Esophagus squamous epithelium (tissue), 5 donors: ENCODE data around the gene KRTAP16-1. TPM values are rescaled to one million over a fixed set of nuclear protein-coding genes. Genes with fewer than 3 reads are reported as not detected.

Source experiments
- DNase-seq: peaks from one replicate; lab custom pipeline; 2025; lab: John Stamatoyannopoulos, UW
- H3K27ac ChIP-seq, 4 donors: fragments of 200-600 bp; sonication (generic); one replicate each; pipeline ENCODE4 v1.5.1; 2016 to 2019; ENCODE audit warnings: mild to moderate bottlenecking in 1 of 4
- H3K27me3 ChIP-seq, 4 donors: fragments of 200-600 bp; sonication (generic); 1 replicate in 3 of 4; 2 replicates in 1 of 4; pipeline versions ENCODE4 v1.5.1 to v1.6.0; 2017 to 2021; ENCODE audit warnings: antibody characterized with exemption in 1 of 4
- H3K36me3 ChIP-seq, 3 donors: fragments of 200-600 bp; sonication (generic); one replicate each; pipeline ENCODE4 v1.5.1; 2016 to 2019
- H3K4me1 ChIP-seq, 3 donors: fragments of 200-600 bp; sonication (generic); one replicate each; pipeline ENCODE4 v1.5.1; 2017 to 2019
- H3K4me3 ChIP-seq, 4 donors: fragments of 200-600 bp; sonication (generic); 1 replicate in 3 of 4; 2 replicates in 1 of 4; pipeline ENCODE4 v1.5.1; 2016 to 2019; ENCODE audit warnings: mild to moderate bottlenecking in 2 of 4, moderate library complexity in 1 of 4
- H3K9me3 ChIP-seq, 3 donors: fragments of 200-600 bp; sonication (generic); one replicate each; pipeline ENCODE4 v1.5.1; 2016 to 2019
- POLR2A ChIP-seq, 4 donors: fragments of 450-650 bp; IDR thresholded peaks; one replicate each; pipeline ENCODE4 v1.6.1; 2017; ENCODE audit warnings: antibody characterized with exemption in 4 of 4, mild to moderate bottlenecking in 4 of 4, moderate library complexity in 3 of 4
- WGBS, 2 donors: methylation state at CpG; one replicate each; pipeline ENCODE4 v1.1.5; 2018; 5-methylcytosine and 5-hydroxymethylcytosine counted together
- intact Hi-C: fragments of 100-400 bp; cut with DNase I; formaldehyde crosslinking; loops from one replicate; pipeline ENCODE4 v1.15.0; 2022
- total RNA-seq, 4 donors: library from RNA; depleted of rRNA; stranded (reverse); fragments of >200 nt; gene quantifications; one replicate each; pipeline ENCODE4 v1.1.0, GENCODE V29; 2016
- TF ChIP-seq, protein P1 (sequence below), 6 experiments: fragments of 450-650 bp in 4 of 6; fragments of 200-600 bp in 2 of 6; sonication (generic) in 2 of 6; IDR thresholded peaks; one replicate each; pipeline ENCODE4 v1.5.1; 2016 to 2019; ENCODE audit warnings: antibody characterized with exemption in 6 of 6, mild to moderate bottlenecking in 4 of 6, moderate library complexity in 4 of 6
- donor health status: DM: yes; HTN: yes; CAD: no.

Gene KRTAP16-1
- total RNA-seq, 4 donors from 2014 or later = not detected

DNA sequence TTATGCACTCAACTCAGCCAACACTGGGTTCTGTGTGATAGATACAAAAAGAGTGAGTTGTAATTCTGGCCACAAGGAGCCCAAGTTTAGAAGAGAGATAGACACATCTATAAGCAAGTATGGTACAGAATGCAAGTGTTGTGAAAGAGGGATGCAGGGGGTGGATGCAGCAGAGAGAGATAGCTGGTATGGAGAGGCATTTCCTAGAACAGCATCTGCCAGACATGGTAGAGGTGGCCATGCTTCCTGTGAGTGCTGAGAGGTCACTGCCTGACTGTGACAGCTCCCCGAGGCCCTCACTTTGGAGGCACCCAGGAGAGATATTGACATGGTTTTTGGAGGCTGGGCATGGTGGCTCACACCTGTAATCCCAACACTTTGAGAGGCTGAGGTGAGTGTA is 2.0 kb upstream of the KRTAP16-1 start:
- no peaks in the 10 kb centered on the region for H3K9me3 ChIP-seq
- H3K27me3 ChIP-seq = peaks cover 0 to 22% (median 0%) of the 10 kb centered on the region in 4 donors
- intact Hi-C loops = no loop called here
- peaks cover 0 to 18% (median 0%) of the 10 kb centered on the region in 3 donors for H3K4me1 ChIP-seq
- no peaks in the 10 kb centered on the region for H3K36me3 ChIP-seq
- no peak for DNase-seq
- H3K4me3 ChIP-seq = no peak overlapping the region
- whole genome bisulfite sequencing, 2 donors = 60 to 91% methylated on average over 1 of the region's 1 CpG
- TF ChIP-seq, protein P1, sequence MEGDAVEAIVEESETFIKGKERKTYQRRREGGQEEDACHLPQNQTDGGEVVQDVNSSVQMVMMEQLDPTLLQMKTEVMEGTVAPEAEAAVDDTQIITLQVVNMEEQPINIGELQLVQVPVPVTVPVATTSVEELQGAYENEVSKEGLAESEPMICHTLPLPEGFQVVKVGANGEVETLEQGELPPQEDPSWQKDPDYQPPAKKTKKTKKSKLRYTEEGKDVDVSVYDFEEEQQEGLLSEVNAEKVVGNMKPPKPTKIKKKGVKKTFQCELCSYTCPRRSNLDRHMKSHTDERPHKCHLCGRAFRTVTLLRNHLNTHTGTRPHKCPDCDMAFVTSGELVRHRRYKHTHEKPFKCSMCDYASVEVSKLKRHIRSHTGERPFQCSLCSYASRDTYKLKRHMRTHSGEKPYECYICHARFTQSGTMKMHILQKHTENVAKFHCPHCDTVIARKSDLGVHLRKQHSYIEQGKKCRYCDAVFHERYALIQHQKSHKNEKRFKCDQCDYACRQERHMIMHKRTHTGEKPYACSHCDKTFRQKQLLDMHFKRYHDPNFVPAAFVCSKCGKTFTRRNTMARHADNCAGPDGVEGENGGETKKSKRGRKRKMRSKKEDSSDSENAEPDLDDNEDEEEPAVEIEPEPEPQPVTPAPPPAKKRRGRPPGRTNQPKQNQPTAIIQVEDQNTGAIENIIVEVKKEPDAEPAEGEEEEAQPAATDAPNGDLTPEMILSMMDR (IDR thresholded peaks at IDR 0.05) = no peak
- H3K27ac ChIP-seq = no peak overlapping the region

DNA sequence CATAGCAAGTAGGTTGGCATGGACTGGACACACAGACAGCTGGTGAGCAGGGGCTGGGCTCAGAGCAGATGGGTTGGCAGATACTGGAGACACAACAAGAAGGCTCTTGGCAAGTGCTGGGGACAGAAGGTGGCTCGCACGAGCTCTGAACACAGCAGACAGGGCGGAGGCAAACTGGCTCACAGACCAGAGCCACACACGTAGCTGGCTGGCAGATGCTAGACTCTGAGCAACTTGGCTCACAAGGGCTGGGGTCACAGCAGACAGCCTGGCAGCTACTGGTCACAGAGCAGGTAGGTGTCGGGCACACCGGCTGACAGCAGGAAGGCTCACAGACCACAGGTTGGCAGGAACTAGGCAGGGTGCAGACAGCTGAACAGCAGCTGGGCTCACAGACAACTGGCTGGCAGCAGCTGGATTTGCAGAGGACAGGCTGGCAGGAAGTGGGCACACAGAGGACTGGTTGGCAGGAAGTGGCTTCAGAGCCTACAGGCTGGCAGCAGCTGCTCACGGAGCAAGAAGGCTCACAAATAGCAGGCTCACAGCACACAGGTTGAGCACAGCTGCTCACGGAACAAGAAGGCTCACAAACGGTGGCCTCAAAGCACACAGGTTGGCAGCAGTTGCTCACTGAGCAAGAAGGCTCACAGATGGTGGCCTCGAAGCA is 725 bp downstream of the KRTAP16-1 start:
- Histone ChIP-seq H3K27me3 (peaks cover 0 to 10% (median 0%) of the 10 kb centered on the region in 4 donors), H3K4me3 (peak overlapping the region in 1 of 4 donors; percentile 25), H3K4me1 (peaks cover 0 to 18% (median 0%) of the 10 kb centered on the region in 3 donors), H3K36me3 (no peaks in the 10 kb centered on the region), H3K27ac (peak overlapping the region in 3 of 4 donors; percentile 11 to 69 (median 55)), H3K9me3 (no peaks in the 10 kb centered on the region)
- DNase-seq = peak; percentile 41
- TF ChIP-seq, protein P1 (IDR thresholded peaks at IDR 0.05) = no peak
- peak in 1 of 4 donors; percentile 37 for TF ChIP-seq POLR2A (IDR thresholded peaks at IDR 0.05)
- WGBS, 2 donors = 32 to 41% methylated on average over 5 to 8 of the region's 10 CpGs
- intact Hi-C loops = no loop called here

DNA sequence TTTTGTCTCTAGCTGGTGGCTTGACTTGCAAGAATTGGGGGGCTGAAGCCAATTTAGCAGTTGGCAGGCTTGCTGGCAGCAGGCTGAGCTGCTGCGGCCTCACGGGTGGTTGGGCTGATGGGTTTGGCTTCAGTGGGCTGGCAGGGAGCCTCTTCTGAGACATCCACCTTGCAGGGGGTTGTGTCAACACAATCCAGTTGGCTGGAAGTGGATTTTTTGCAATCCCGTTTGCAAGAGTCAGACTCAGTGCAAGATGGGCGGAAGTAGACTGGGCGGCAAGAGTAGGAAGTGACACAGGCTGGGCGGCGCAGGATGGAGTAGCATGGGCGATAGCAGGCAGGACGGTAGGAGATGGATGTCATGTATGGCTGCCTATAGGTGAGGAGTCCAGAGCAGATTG is 1.5 kb downstream of the KRTAP16-1 start:
- intact Hi-C loops = no loop called here
- H3K27ac ChIP-seq = no peak overlapping the region
- H3K4me1 ChIP-seq = peaks cover 0 to 23% (median 0%) of the 10 kb centered on the region in 3 donors
- DNase-seq = no peak
- H3K4me3 ChIP-seq = no peak overlapping the region
- H3K9me3 ChIP-seq = no peaks in the 10 kb centered on the region
- no peak for TF ChIP-seq POLR2A (IDR thresholded peaks at IDR 0.05)
- no peaks in the 10 kb centered on the region for H3K36me3 ChIP-seq
- H3K27me3 ChIP-seq = peaks cover 0 to 10% (median 0%) of the 10 kb centered on the region in 4 donors
- 67 to 77% methylated on average over 7 to 9 of the region's 9 CpGs for WGBS, 2 donors

DNA sequence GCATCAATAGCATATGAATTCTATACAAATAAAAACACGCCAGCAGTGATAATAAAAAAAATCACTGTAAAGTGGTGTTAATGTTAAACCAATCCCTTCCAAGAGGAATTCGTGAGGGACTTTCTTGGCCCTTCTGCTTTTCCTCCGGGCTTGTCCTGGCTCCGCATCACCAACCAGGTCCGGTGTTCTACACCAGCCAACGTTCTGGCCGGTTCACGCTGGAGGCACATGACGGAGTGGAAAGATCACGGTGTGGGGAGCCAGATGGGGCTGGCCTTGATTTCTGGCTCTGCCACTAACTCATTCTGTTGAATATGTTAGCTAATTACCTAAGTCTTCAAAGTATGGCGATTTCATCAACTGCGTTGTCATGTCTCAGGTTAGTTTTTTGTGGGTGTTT is 5.0 kb downstream of the KRTAP16-1 start:
- H3K27ac ChIP-seq = no peak overlapping the region
- no peak for TF ChIP-seq POLR2A (IDR thresholded peaks at IDR 0.05)
- TF ChIP-seq, protein P1 (IDR thresholded peaks at IDR 0.05) = no peak
- H3K9me3 ChIP-seq = no peaks in the 10 kb centered on the region
- WGBS, 2 donors = 79 to 81% methylated on average over 12 of the region's 12 CpGs
- H3K4me3 ChIP-seq = no peak overlapping the region
- peaks cover 0 to 10% (median 0%) of the 10 kb centered on the region in 4 donors for H3K27me3 ChIP-seq
- peaks cover 0 to 39% (median 4%) of the 10 kb centered on the region in 3 donors for H3K4me1 ChIP-seq
- H3K36me3 ChIP-seq = no peaks in the 10 kb centered on the region
- intact Hi-C loops = no loop called here
- no peak for DNase-seq

DNA sequence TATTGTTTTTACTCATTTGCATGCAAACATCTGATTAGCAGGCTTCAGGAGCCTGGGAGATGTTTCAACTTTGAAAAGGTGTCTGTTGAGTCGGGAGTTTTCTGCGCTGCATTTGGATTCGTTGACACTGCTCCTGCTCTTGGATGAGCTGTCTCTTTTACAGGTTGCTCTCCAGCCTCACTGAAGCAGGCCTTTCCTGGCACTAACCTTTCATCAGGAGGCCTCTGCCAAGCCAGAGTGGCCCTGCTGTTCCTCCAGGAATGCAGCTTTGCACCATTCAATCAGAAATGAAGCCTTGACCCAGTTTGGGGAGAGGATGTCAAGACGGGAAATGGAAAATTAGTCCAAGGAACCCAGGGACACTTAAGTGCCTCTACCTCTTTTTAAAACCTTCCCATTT is 6.1 kb downstream of the KRTAP16-1 start:
- no peak for DNase-seq
- Histone ChIP-seq H3K4me1 (peaks cover 0 to 28% (median 4%) of the 10 kb centered on the region in 3 donors), H3K27ac (no peak overlapping the region), H3K36me3 (no peaks in the 10 kb centered on the region), H3K27me3 (peaks cover 0 to 2% (median 0%) of the 10 kb centered on the region in 4 donors), H3K4me3 (no peak overlapping the region), H3K9me3 (no peaks in the 10 kb centered on the region)
- 84 to 92% methylated on average over 4 of the region's 4 CpGs for WGBS, 2 donors
- intact Hi-C loops = no loop called here
- no peak for TF ChIP-seq POLR2A (IDR thresholded peaks at IDR 0.05)
- TF ChIP-seq, protein P1 (IDR thresholded peaks at IDR 0.05) = no peak
